Measurements from ENCODE around the gene OSBPL10. TPM values are rescaled to one million over a fixed set of nuclear protein-coding genes. Genes with fewer than 3 reads are reported as not detected.

OSBPL10 gene
- total and polyA plus RNA-seq, 9 donors: 2.5 to 36.6 (median 10.6) TPM

DNA sequence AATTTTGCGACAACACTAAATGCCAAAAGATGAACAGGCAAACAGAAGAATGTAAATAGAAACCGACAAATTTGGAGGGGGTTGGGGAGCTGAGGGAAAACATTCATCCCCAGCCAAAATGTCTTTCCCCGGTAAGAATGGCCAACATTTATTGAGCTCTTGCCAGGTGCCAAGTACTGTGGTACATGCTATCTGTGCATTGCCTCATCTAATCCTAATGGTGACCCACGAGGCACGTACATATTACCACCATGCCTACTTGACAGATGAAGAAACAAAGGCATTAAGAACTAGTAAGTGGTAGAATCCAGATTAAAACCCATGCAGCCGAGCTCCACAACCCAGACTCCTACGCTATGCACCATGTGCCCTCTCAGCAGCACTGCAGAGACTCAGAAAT is 242.7 kb downstream of the OSBPL10 start:
- H3K27me3 ChIP-seq: no peaks in the 10 kb centered on the region
- 16 to 42% (median 21%) methylated on average over 7 of the region's 7 CpGs for WGBS, 3 donors
- no peaks in the 10 kb centered on the region for H3K9me3 ChIP-seq
- H3K4me3 ChIP-seq: no peak overlapping the region
- H3K27ac ChIP-seq: no peak overlapping the region
- H3K4me1 ChIP-seq (ENCODE audit: insufficient read depth): no peaks in the 10 kb centered on the region
- intact Hi-C loops (cut with DNase I): no loop called here
- TF ChIP-seq POLR2A (IDR thresholded peaks at IDR 0.05) (no peak), EP300 (IDR thresholded peaks at IDR 0.05) (no peak)
- TF ChIP-seq, protein P1, sequence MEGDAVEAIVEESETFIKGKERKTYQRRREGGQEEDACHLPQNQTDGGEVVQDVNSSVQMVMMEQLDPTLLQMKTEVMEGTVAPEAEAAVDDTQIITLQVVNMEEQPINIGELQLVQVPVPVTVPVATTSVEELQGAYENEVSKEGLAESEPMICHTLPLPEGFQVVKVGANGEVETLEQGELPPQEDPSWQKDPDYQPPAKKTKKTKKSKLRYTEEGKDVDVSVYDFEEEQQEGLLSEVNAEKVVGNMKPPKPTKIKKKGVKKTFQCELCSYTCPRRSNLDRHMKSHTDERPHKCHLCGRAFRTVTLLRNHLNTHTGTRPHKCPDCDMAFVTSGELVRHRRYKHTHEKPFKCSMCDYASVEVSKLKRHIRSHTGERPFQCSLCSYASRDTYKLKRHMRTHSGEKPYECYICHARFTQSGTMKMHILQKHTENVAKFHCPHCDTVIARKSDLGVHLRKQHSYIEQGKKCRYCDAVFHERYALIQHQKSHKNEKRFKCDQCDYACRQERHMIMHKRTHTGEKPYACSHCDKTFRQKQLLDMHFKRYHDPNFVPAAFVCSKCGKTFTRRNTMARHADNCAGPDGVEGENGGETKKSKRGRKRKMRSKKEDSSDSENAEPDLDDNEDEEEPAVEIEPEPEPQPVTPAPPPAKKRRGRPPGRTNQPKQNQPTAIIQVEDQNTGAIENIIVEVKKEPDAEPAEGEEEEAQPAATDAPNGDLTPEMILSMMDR (IDR thresholded peaks at IDR 0.05): no peak
- no peak for DNase-seq
- no peaks in the 10 kb centered on the region for H3K36me3 ChIP-seq

DNA sequence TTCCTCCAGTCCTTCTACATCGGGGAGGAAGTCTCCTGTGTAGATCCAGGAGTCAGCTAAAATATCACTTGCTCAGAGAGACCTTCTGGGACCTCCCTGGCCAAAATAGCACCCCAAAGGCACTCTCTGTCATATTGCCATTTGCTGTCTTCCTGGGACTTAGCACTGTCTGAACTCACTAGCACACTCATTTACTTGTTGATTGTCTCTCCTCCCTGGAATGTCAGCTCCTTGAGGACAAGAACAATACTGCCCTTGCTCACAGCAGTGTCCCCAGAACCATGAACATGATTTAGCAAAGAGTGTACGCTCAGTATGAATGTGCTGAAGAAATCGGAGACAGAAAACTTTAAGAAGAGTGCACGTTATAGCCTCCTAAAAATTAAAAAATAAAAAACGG is 245.4 kb downstream of the OSBPL10 start:
- WGBS, 3 donors: 91 to 95% (median 92%) methylated on average over 5 of the region's 5 CpGs
- Histone ChIP-seq H3K4me1 (ENCODE audit: insufficient read depth) (no peaks in the 10 kb centered on the region), H3K27ac (no peak overlapping the region), H3K36me3 (no peaks in the 10 kb centered on the region), H3K4me3 (no peak overlapping the region), H3K9me3 (no peaks in the 10 kb centered on the region), H3K27me3 (no peaks in the 10 kb centered on the region)
- DNase-seq: no peak
- TF ChIP-seq EP300 (IDR thresholded peaks at IDR 0.05) (no peak), POLR2A (IDR thresholded peaks at IDR 0.05) (no peak)
- TF ChIP-seq, protein P1 (IDR thresholded peaks at IDR 0.05): no peak
- intact Hi-C loops (cut with DNase I): no loop called here

GRCh38 chr3:31733234-31733667 is 247.8 kb downstream of the OSBPL10 start:
- Histone ChIP-seq H3K27me3 (no peaks in the 10 kb centered on the region), H3K36me3 (no peaks in the 10 kb centered on the region), H3K9me3 (no peaks in the 10 kb centered on the region), H3K4me3 (no peak overlapping the region), H3K4me1 (ENCODE audit: insufficient read depth) (no peaks in the 10 kb centered on the region), H3K27ac (no peak overlapping the region)
- 55 to 77% (median 74%) methylated on average over 4 of the region's 4 CpGs for WGBS, 3 donors
- DNase-seq: no peak
- intact Hi-C loops (cut with DNase I): no loop called here
- TF ChIP-seq EP300 (IDR thresholded peaks at IDR 0.05) (no peak), POLR2A (IDR thresholded peaks at IDR 0.05) (no peak)
- TF ChIP-seq, protein P1 (IDR thresholded peaks at IDR 0.05): no peak

- Histone ChIP-seq H3K27ac (no peak overlapping the region), H3K4me3 (no peak overlapping the region), H3K36me3 (no peaks in the 10 kb centered on the region), H3K9me3 (no peaks in the 10 kb centered on the region), H3K4me1 (ENCODE audit: insufficient read depth) (no peaks in the 10 kb centered on the region), H3K27me3 (no peaks in the 10 kb centered on the region)
- intact Hi-C loops (cut with DNase I): no loop called here
- WGBS, 3 donors: 91 to 96% (median 94%) methylated on average over 8 of the region's 8 CpGs
- no peak for DNase-seq
- TF ChIP-seq, protein P1 (IDR thresholded peaks at IDR 0.05): no peak
- no peak for TF ChIP-seq POLR2A (IDR thresholded peaks at IDR 0.05)
- TF ChIP-seq EP300 (IDR thresholded peaks at IDR 0.05): no peak
Observed at GRCh38 chr3:31732548-31732947, 248.5 kb downstream of the OSBPL10 start.

All from ovary (tissue), 9 donors.